HG03565 (cell line): ENCODE results near the gene GTPBP1.

Source experiments
- ATAC-seq: cut with Tn5 transposase; IDR thresholded peaks from one replicate; pipeline ENCODE4 v1.9.1; 2021; ENCODE audit warnings: mild to moderate bottlenecking, moderate library complexity; ENCODE audit not compliant: unreplicated experiment

Gene GTPBP1

DNA sequence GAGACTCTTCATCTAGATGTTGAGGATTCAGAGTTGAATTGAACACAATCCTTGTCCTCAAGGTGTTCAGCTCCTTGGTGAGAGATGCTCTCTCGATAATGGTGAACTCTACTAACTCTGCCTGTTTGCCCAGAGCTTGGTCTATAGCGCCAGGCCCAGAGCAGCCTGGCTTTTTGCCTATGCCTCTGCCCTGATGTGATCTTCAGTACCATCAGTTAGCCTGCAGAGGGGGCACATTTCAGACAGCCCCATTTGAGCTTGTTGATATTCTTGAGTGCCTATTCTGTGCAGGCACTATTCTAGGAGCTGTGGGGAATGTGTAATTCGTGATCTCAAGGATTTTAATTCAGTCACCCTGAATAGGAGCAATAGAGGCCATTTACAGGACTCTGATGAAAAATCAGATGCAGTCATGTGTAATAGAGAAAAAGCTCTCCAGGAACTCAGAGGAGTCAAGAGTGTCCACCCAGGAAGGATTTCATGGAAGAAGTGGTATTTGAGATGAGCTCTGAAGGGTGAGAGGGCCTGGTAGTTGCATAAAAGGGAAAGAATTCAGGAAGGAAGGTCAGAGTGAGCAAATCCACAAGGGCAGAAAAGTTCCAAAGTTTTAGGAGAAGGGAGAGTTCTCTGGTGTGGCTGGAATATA is 19.3 kb downstream of the GTPBP1 start:
- no peak for ATAC-seq

DNA sequence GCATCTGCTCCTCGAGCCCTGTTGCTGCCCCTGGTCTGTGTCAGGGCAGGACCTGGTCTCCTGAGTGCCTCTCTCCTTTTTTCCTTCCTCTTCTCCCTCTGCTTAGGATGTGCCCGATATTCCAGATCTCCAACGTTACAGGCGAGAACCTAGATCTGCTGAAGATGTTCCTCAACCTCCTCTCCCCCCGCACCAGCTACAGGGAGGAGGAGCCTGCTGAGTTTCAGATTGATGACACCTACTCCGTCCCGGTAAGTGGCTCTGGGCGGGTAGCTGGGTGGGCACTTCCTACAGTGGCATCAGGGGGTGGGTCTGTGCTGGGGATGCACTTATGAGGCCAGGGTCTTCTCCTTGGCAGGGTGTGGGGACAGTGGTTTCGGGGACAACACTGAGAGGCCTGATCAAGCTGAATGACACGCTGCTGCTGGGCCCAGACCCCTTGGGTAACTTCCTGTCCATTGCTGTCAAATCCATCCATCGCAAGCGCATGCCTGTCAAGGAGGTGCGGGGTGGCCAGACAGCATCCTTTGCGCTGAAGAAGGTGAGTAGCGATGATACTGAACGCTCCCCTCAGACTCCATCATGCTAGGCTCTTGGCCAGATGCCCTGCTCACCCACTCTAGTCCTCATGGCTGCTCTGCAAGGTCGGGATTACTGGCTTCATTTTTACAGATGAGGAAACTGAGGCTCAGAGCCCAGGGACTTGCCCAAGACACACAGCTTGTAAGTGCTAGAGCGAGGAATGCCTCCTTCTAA is 20.3 kb downstream of the GTPBP1 start:
- ATAC-seq = no peak

DNA sequence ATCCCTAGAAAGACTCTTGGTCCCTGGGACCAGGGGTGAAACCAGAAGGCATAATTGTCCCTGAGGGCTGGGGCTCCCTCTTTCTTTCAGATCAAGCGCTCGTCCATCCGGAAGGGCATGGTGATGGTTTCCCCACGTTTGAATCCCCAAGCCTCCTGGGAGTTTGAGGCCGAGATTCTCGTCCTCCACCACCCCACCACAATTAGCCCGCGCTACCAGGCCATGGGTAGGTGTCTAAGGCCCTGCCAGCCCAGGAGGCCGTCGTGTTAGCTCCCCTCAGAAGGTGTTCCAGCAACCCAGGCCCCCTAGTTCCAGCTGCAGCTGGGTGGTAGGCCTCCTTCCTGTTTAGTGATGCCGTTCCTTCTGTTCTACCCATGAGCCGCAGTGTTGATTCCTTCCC is 21.4 kb downstream of the GTPBP1 start:
- no peak for ATAC-seq

DNA sequence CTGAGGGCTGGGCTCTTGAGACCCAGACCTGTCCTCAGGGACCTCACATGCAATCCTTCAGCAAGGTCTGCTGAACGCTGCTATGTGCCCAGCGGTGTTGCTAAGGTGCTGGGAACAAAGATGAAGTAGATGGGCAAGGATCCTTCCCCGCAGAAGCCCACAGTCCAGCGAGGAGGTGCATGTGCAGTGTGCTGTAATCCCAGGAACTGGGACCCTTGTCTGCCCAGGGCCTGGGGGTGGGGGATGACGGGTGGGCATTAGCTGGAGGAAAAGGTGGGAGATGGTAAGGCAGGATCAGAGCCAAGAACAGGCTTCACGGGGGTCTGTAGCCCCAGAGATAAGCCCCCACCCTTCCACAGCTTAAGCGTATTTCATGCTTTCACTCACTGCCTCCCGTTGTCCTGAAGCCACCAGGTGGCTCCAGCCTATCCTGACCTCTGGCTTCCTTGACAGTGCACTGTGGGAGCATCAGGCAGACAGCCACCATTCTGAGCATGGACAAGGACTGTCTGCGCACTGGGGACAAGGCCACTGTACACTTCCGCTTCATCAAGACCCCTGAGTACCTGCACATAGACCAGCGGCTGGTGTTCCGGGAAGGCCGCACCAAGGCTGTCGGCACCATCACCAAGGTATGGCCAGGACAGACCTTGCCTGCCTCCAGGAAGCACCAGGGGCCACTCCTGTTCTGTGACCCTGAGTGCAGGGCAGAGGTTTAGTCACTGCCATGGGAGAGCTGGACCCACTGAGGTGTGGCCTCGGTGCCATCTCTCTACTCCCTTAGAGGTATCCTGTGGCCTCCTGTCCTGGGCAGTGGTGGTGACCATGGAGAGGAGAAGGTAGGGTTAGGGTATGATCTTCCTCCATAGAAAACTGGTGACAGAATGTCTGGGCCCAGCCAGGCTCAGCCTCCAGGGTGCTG is 22.0 kb downstream of the GTPBP1 start:
- ATAC-seq = no peak

DNA sequence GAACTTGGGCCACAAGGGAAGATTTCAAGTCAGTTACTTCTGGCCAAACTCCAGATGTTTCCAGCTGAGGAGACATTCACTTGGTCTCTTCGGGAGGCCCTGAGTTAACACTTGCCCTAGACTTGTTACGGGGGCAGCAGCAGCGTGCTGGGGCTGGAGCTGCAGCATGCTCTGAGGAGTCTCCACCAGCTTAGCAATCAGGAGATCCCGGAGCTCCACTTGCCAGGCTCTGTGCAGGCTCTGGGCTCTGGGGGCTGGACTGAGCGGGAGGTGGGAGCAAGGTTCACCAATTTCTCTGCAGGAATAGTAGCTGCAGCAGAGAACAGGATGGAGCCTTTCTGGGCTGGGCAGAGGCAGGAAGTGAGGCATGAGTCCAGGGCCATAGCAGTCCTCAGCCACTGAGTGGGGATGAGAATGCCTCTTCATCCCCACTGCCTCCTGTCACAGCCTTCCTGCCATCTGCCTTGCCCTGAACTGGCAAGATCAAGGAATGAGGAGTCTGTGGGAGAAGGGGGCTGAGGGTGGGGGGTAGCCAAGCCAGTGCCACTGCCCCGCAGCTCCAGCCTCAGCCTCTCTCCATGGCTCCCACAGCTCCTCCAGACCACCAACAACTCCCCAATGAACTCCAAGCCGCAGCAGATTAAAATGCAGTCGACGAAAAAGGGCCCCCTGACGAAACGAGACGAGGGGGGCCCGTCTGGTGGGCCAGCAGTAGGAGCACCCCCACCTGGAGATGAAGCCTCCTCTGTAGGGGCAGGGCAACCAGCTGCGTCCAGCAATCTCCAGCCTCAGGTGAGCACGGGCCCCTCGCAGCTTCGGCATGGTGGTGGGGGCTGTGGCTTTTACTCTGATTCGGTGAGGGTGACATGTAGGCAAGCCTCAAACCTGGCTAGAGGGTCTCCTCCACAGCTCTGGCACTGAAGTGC is 23.4 kb downstream of the GTPBP1 start:
- no peak for ATAC-seq

DNA sequence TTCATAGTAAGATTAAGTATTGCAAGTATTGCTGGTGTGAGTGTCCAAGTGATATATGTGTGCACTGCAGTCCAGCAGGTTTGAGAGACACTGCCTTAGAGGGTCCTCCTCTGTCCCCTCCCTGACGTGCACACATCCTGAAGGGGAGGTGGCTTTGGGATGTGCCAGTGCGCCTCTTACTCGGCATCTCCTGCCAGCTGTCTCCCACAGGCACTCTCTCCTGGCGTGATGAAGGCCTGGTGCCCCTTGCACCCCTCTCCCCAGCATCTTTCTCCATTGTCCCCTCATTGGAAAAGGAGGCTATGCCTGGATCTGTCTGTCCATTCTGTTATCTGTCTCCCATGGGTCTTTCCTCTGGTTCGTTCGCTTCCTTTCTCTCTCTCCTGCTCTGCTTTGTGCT is 24.2 kb downstream of the GTPBP1 start:
- no peak for ATAC-seq

DNA sequence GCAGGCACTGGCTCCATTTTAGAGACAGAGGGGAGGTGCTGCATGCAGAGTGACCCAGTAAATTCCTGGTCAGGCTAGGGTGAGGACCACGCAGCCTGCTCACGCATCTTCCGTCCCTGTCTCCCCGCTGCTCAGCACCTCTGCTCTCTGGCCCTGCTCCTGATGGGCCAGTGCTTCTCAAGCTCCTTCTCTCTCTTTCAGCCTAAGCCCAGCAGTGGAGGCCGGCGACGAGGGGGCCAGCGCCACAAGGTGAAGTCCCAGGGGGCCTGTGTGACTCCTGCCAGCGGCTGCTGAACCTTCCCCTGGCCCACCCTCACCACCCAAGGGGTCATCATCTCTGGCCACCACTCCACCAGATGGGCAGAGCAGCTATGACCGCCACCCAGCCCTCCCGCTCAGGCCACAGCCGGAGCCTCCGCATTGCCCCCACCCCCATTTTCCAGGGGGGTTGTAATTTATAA is 24.7 kb downstream of the GTPBP1 start:
- no peak for ATAC-seq

DNA sequence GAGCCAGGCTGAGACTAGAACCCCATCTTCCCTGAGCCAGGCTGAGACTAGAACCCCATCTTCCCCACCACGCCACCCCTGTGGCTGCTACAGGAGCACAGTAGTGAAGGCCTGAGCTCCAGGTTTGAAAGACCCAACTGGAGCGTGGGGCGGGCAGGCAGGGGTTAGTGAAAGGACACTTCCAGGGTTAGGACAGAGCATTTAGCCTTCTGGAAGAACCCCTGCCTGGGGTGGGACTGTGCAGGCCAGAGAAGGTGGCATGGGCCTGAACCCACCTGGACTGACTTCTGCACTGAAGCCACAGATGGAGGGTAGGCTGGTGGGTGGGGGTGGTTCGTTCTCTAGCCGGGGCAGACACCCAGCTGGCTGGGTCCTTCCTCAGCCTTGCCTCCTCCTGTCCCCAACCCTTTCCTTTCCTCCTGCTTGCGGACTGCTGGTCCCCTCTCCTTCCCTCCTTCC is 26.0 kb downstream of the GTPBP1 start:
- no peak for ATAC-seq

DNA sequence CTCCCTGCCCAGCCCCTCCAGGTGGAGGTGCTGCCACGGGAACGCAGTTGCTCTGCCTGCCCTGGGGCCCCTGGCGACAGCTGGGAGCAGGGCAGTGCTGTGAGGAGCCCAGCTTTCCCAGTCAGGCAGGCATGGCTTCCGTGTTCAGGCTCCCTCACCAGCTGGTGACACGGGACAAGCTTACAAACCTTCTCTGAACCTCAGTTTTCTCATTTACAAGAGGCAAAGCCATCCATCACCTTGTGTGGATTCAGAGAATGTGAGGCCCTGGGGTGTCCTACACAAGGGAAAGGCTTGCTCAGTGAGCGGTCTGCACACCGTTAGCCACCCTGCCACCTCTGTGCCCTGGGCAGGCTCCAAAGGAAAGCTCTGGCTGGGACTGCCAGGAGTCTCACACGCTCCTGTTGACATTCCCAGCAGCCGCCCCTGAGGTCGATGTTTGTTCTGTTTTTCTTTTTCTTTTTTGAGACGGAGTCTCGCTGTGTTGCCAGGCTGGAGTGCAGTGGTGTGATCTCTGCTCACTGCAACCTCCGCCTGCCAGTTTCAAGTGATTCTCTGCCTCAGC is 26.6 kb downstream of the GTPBP1 start:
- no peak for ATAC-seq

DNA sequence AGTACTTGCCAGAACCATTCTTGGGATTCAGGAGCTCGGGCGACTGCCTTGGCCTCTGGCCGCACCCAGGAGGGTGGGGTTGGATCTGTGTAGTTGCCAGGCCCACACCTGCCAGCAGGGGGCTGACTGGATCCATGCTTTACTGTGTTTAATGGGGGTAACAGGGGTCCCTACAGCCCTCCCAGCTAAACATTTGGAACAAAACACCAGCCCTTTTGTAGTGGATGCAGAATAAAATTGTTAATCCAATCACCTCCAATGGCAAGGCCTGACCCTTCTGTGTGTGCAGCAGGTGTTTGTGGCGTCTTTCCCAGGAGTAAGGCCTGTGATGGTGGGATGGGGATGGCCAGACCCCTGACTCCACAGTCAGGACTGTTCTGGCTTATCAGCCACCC is 27.6 kb downstream of the GTPBP1 start:
- ATAC-seq = no peak

DNA sequence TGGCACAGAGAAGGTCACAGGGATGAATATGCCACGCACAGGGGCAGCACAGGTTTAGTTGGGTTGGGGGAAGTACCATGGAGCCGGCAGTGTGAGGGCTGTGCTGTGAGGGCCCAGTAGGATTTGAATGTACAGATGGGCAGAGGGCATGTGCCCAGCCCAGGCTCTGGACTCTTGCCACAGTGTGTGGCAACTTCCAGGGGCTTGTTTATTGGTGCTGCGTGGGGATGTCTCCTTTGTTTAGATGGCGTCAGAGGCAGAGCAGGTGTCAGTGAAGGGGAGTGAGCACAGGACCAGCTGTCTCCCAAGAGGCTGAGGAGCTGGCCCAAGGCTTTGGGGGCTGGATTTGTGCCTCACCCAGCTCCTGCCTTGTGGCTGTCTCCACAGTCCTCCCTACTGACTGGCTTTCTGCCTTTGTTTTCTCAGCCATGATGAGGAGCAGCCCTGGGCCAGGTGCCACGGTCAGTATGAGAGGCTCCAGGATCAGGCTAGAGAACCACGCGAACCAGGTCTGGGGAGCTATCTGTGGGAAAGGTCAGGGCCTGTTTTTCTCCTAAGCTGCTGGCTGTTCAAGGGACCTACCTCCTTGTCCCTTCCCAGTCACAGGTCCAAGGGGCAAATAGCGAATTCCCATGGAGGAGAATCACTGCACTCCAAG is 28.1 kb downstream of the GTPBP1 start:
- ATAC-seq = no peak

DNA sequence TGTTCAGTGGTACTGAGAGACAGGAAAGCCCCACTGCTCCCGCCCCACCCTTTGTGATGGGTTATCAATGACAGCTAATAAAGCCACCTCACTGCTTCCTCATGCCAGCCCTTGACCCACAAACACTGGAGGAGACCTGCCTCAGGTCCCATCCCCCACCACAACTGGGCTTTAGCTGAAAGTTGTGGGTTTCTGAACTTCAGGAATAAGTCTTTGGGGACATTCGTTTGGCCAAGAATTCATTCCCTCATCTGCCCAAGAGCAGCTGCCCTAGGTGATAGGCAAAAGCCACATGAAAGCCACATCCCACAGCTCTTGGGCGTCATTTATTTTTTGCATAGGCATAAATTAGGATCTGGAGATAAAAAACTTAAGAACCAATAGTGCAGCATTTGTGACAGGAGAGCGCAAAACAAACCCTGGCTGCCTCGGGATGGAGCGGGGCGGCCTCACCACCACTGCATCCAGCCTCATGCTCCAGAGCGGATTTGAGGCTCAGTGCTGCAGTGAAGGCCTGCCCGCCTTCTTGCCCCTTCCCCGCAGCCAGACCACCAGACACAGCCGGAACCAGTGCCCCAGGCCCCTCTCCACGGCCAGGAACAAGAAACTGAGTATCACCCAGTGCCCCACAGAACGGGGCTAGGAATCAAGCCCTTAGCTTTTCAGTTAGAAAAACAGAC is 28.8 kb downstream of the GTPBP1 start:
- no peak for ATAC-seq

DNA sequence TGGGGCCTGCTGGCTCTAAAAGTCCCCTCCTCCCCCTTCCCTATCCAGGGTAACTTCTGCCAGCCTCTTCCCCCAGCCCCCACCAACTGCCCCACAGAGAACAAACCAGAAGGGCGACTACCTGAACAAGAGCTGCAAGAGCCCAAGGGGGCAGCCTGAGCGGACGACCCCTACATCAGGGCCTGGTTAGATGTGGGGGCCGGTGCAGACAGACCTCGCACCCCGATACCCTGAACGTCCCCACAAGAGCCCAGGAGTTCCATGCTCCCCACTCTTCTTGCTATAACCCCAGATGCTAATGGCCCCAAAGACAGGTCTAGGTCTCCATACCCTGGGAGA is 29.4 kb downstream of the GTPBP1 start:
- no peak for ATAC-seq

DNA sequence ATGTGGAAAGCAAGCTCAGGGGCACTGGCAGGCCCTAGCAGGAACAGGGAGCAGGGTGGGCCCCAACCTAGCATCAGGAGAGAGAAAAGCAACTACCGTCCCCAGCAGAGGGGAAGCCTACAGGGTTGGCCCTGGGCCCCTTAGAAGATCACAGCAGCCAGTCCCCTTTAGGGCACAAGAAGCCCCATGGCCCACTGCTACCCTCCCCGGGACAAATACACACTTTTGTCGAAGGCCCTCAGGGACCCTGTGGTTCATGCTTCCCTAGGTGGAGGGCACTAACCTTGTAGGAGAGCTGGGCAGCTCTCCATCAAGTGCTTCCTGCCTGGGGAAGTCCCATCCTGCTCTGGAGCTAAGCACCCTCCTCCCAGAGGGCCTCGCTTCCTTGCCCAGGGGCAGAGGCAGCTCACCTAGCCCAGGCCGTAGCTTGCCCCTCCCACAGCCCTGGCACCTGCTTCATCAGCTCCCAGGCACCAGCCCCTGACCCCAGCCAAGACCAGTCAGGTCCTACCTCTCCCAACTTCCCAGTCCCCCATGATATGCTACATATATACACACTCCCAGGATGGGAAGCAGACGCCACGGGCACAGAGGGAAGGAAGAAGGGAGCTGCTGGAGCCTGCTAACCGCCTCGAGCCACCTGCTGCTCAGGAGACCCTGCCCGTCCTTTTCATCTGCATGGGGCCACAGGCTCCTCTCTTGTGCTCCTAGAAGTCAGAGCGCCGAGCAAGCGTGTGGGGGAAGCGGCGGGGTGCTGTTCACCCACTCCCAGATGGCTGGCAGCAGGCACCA is 29.9 kb downstream of the GTPBP1 start:
- ATAC-seq = no peak

DNA sequence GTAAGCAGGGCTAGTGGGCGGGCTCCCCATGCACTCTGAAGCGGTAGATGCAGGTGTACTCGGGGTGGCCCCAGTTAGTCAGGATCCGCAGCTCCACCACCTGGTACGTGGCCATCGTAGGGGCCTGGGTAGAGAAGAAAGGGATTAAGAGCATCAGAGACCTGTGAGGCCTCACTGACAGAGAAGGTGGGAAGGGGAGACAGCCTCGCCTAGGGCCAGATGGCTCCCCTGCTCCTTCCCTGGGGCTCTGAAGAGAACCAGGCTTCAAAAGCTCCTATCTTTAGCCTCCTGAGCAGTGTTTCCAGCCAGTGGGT is 30.5 kb downstream of the GTPBP1 start:
- no peak for ATAC-seq

DNA sequence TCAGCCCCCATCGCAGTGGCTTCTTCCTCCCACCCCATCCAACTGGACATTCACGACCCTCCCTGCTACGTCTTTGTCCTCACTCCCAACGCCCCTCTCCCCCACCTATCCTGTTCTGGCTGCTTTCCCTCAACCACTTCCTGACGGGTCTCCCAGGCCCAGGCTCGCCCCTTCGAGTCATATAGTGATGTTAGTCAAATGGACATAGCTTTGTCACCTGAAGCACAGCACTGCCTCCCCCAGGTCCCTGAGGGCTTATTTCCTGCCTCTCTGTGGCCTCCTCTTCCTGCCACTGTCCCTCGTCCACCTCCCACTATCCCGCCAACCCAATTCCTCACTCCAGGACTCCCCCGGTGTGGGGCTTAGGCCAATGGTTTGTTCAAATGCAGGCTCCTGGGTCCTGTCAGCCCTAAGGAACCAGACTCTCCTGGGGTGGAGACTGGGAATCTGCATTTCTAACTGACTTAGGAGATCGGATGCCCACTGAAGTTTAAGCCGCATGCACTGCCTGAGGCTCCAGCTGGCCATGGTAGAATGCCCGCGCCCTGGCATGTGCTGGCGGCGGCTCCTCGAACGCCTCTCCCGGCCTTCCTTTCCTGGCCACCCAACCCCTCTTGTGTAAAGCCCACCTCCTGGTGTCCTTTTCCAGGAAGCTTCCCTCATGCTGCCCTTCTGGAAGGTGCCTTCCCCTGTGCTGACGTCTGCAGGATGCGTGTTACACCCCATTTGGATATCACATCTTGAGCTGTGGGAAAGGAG is 31.7 kb downstream of the GTPBP1 start:
- ATAC-seq = no peak

DNA sequence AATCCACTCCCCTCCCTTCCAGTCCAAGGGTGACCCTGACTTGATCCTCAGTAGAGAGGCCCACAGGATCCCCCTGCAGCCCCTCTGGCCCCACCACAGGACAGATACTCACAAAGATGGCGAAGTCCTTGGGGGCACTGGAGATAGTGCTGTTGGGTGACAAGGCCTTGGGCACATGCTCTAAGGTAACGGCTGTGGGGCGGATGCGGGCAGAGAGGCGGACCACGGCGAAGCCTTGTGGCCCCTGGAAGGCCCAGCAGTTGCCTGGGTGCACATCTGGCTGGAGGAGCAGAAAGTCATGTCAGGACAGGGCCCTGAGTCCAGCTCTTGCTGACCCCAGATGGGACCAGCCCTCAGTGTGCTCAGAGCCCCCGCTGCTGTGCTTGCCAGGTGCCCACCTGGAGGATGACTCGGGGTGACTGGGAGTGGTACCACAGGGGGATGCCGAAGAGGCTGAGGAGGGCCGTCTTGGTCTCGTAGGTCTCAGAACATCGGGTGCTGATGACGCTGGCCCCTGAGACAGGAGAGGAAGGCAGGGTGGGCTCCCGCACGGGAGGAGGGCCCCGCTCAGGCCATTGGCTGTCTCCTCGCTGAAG is 32.8 kb downstream of the GTPBP1 start:
- no peak for ATAC-seq
